A673 (cell line): Measurements from ENCODE around the gene C1QB. TPM values are rescaled to one million over a fixed set of nuclear protein-coding genes. Genes with fewer than 3 reads are reported as not detected.

Experiments
- BruUV-seq: library from RNA; stranded (reverse); fragments of 400-500 nt; replicated peaks from 2 replicates; lab custom pipeline; 2021; lab: Mats Ljungman, UMichigan
- CTCF ChIA-PET: fragments of 300-600 bp; sonication (Branson Sonifier 250); formaldehyde crosslinking; loops from one replicate; lab custom pipeline; 2022; ENCODE audit warnings: antibody characterized with exemption; lab: Charles Lee
- POLR2A ChIA-PET: fragments of 300-600 bp; sonication (Branson Sonifier 250); formaldehyde crosslinking; loops from one replicate; lab custom pipeline; 2022; ENCODE audit warnings: antibody characterized with exemption; ENCODE audit not compliant: low non-redundant PET; lab: Charles Lee
- DNase-seq: peaks from one replicate; pipeline ENCODE4 v3.0.0-alpha.2; 2015; ENCODE audit warnings: low spot score
- H3K27ac ChIP-seq: fragments of 200-600 bp; sonication (generic); 2 replicates; pipeline ENCODE4 v1.5.1; 2016; ENCODE audit warnings: mixed run types, low read depth, mild to moderate bottlenecking, mixed read lengths, antibody characterized with exemption, low read length; ENCODE audit not compliant: poor library complexity, severe bottlenecking
- H3K27me3 ChIP-seq: fragments of 200-600 bp; sonication (generic); replicated peaks from 2 replicates; pipeline ENCODE4 v1.6.1; 2017; ENCODE audit warnings: mixed run types, low read depth, mild to moderate bottlenecking, mixed read lengths, antibody characterized with exemption, low read length; ENCODE audit not compliant: insufficient read depth, poor library complexity
- H3K36me3 ChIP-seq: fragments of 200-600 bp; sonication (generic); 2 replicates; pipeline ENCODE4 v1.6.1; 2016; ENCODE audit warnings: mixed run types, mild to moderate bottlenecking, mixed read lengths, antibody characterized with exemption, low read length; ENCODE audit not compliant: insufficient read depth, poor library complexity, severe bottlenecking
- H3K4me1 ChIP-seq: fragments of 200-600 bp; sonication (generic); 2 replicates; pipeline ENCODE4 v1.6.1; 2017; ENCODE audit warnings: mixed run types, mild to moderate bottlenecking, mixed read lengths, antibody characterized with exemption, low read length; ENCODE audit not compliant: insufficient read depth, poor library complexity, severe bottlenecking
- H3K4me3 ChIP-seq: fragments of 200-600 bp; sonication (generic); 2 replicates; pipeline ENCODE4 v1.5.1; 2016; ENCODE audit warnings: low read depth, mixed run types, mild to moderate bottlenecking, mixed read lengths, low read length; ENCODE audit not compliant: poor library complexity, severe bottlenecking
- H3K9me3 ChIP-seq: fragments of 200-600 bp; sonication (generic); 2 replicates; pipeline ENCODE4 v1.6.1; 2016; ENCODE audit warnings: mixed run types, low read depth, mild to moderate bottlenecking, mixed read lengths, antibody characterized with exemption, low read length; ENCODE audit not compliant: poor library complexity, severe bottlenecking
- EZH2 ChIP-seq: fragments of 200-600 bp; sonication (generic); IDR thresholded peaks from 2 replicates; pipeline ENCODE4 v1.6.1; 2017; ENCODE audit warnings: borderline replicate concordance, low read depth, mild to moderate bottlenecking, mixed read lengths, antibody characterized with exemption, low read length; ENCODE audit not compliant: poor library complexity, severe bottlenecking
- intact Hi-C: fragments of 100-400 bp; cut with micrococcal nuclease; formaldehyde crosslinking; loops from one replicate; pipeline ENCODE4 v1.10.0; 2022; ENCODE audit not compliant: unreplicated experiment
- total RNA-seq: library from RNA; stranded (reverse); gene quantifications from 2 replicates; pipeline ENCODE4 v1.2.3, GENCODE V29; 2021
- TF ChIP-seq, protein P1 (sequence below): fragments of 300-800, 200-600 bp; sonication (generic); conservative IDR thresholded peaks from 2 replicates; pipeline ENCODE4 v1.5.1; 2017; ENCODE audit warnings: low read depth, mild to moderate bottlenecking, antibody characterized with exemption, low read length, moderate library complexity, mixed read lengths

C1QB gene
- total RNA-seq, 1 experiment from 2014 or later = not detected

DNA sequence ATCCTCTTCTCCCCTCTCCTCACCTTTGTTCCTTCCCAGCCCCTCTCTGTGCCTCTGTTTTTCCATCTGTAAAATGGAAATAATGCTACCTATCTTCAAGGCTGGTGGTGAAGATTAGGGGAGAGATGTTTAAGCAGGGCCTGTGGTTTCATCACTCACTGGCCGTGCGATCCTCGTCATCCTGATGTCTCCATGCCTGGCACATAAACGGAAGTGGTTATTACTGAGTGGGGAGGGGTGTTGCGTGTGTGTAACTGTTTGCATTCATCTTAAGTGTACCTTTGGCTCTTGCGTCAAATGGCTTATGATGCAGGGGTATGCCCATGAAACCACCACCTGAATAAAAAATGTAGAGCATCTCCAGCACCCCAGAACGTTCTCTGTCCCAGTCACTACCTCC lies 33.8 kb upstream of the C1QB start:
- H3K27ac ChIP-seq = no peak overlapping the region
- CTCF ChIA-PET = no interaction called here
- H3K4me1 ChIP-seq = no peaks in the 10 kb centered on the region
- TF ChIP-seq, protein P1, sequence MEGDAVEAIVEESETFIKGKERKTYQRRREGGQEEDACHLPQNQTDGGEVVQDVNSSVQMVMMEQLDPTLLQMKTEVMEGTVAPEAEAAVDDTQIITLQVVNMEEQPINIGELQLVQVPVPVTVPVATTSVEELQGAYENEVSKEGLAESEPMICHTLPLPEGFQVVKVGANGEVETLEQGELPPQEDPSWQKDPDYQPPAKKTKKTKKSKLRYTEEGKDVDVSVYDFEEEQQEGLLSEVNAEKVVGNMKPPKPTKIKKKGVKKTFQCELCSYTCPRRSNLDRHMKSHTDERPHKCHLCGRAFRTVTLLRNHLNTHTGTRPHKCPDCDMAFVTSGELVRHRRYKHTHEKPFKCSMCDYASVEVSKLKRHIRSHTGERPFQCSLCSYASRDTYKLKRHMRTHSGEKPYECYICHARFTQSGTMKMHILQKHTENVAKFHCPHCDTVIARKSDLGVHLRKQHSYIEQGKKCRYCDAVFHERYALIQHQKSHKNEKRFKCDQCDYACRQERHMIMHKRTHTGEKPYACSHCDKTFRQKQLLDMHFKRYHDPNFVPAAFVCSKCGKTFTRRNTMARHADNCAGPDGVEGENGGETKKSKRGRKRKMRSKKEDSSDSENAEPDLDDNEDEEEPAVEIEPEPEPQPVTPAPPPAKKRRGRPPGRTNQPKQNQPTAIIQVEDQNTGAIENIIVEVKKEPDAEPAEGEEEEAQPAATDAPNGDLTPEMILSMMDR = no peak
- H3K36me3 ChIP-seq = no peaks in the 10 kb centered on the region
- DNase-seq = no peak
- intact Hi-C loops = no loop called here
- peaks cover 84% of the 10 kb centered on the region for H3K27me3 ChIP-seq
- POLR2A ChIA-PET = no interaction called here
- H3K4me3 ChIP-seq = no peak overlapping the region
- no TSS peak for BruUV-seq
- H3K9me3 ChIP-seq = no peaks in the 10 kb centered on the region

DNA sequence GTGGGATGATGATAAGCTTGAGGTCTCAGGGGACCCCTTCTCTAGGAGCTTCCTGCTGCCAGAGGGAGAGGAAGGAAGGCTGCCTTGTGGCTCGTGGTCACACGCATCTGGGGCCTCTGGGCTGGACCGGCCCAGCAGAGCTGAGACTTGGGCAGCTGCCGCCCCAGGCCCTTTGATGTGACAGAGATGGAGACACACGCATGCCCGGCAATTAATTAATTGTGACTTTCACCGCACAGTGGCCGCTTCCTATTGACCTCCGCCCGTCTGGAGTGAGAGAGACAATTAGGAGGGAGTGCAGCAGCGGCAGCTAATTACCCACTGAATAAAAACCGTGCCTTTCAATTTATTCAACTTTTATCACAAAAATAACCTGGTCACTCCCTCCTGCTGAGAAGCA lies 33.2 kb upstream of the C1QB start:
- CTCF ChIA-PET = no interaction called here
- TF ChIP-seq, protein P1 = no peak
- TF ChIP-seq EZH2 = no peak

DNA sequence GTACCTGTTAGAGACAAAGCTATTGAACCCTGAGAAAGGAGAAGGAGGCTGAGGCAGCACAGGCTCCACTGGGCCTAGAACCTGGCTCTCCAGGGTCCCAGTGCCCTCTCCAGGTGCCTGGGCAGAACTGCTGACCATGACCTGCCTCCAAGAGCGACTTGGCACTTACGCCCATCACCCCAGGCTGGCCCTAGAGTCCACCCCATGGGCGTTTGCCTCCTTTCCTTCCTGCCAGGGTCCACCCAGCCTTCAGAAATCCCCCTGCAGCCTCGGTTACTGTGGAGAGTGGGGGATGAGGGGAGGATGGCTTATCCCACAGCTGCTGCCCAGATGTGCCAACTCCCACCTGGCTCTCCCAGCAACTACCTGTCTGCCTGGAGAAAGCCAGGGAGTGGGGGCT lies 31.3 kb upstream of the C1QB start:
- peaks cover 86% of the 10 kb centered on the region for H3K27me3 ChIP-seq
- POLR2A ChIA-PET = no interaction called here
- no peak overlapping the region for H3K27ac ChIP-seq

More for the DNA sequence above, 33.2 kb upstream of the C1QB start:
- Histone ChIP-seq H3K36me3 (no peaks in the 10 kb centered on the region), H3K27ac (no peak overlapping the region), H3K4me1 (no peaks in the 10 kb centered on the region), H3K27me3 (peaks cover 84% of the 10 kb centered on the region), H3K9me3 (no peaks in the 10 kb centered on the region), H3K4me3 (no peak overlapping the region)
- BruUV-seq = no TSS peak
- no peak for DNase-seq
- POLR2A ChIA-PET = no interaction called here
- intact Hi-C loops = no loop called here

More for the DNA sequence above, 31.3 kb upstream of the C1QB start:
- no peak overlapping the region for H3K4me3 ChIP-seq
- TF ChIP-seq, protein P1 = no peak
- peak; percentile 15 for TF ChIP-seq EZH2
- CTCF ChIA-PET = no interaction called here
- H3K4me1 ChIP-seq = no peaks in the 10 kb centered on the region
- no peaks in the 10 kb centered on the region for H3K9me3 ChIP-seq
- intact Hi-C loops = no loop called here
- no TSS peak for BruUV-seq
- no peaks in the 10 kb centered on the region for H3K36me3 ChIP-seq
- no peak for DNase-seq
